GM10248 (cell line): ENCODE results near the gene TUFM.
A peak's percentile ranks its signal among the peaks of the same experiment; 100 is the strongest.
"Not testable (repeated sequence)": the region's sequence is repeated elsewhere in the genome, so short reads cannot be mapped to it uniquely, and the experiment has no call there.

Experiments used
- CTCF ChIA-PET: fragments of 300-600 bp; sonication (Branson Sonifier 250); formaldehyde crosslinking; extraction: SDS; loops from one replicate; lab custom pipeline; 2021; ENCODE audit warnings: antibody characterized with exemption; lab: Yijun Ruan, JAX
- POLR2A ChIA-PET: fragments of 350-650 bp; sonication (Branson Sonifier 250); formaldehyde crosslinking; extraction: SDS; loops from one replicate; lab custom pipeline; 2020; ENCODE audit warnings: antibody characterized with exemption; lab: Yijun Ruan, JAX
- DNase-seq: peaks from one replicate; pipeline ENCODE4 v3.0.0; 2012; ENCODE audit errors: extremely low spot score
- CTCF ChIP-seq: IDR thresholded peaks from 2 replicates; pipeline ENCODE4 v1.5.1; 2012; ENCODE audit warnings: mild to moderate bottlenecking, low read depth; ENCODE audit errors: extremely low read depth, missing control alignments, control extremely low read depth

Gene TUFM

GRCh38 chr16:28846080-28846932 lies at the start of gene TUFM:
TSS of gene TUFM (minus strand) at chr16:28846348. CDS start at chr16:28846269, 79 bp downstream.
- ChIA-PET POLR2A (interaction anchor here (0.5 to 1.4 kb wide), 8 partner anchors 9 to 94 kb away, joined by 3 to 13 read pairs (median 4); partner anchors contain the start of genes ATXN2L and CD19), CTCF (interaction anchor here (1.0 to 6.1 kb wide), 12 partner anchors 8 to 100 kb away, joined by 3 to 53 read pairs (median 8); partner anchors contain the start of genes ATXN2L, RABEP2 and SH2B1)
- peak; percentile 82 for TF ChIP-seq CTCF
- peak; percentile 98 for DNase-seq

- ChIA-PET POLR2A (no interaction called here), CTCF (interaction anchor here (0.8 kb wide), 1 partner anchor 20 kb away, joined by 3 read pairs; no protein-coding TSS in a partner anchor)
- DNase-seq = no peak
- TF ChIP-seq CTCF = no peak
Measured at GRCh38 chr16:28895609-28896008, 49.5 kb upstream of the TUFM start.

GRCh38 chr16:28893291-28893690 lies 47.1 kb upstream of the TUFM start:
- ChIA-PET CTCF (no interaction called here), POLR2A (interaction anchor here (0.7 kb wide), 1 partner anchor 13 kb away, joined by 13 read pairs; no protein-coding TSS in a partner anchor)
- no peak for TF ChIP-seq CTCF
- no peak for DNase-seq

DNA sequence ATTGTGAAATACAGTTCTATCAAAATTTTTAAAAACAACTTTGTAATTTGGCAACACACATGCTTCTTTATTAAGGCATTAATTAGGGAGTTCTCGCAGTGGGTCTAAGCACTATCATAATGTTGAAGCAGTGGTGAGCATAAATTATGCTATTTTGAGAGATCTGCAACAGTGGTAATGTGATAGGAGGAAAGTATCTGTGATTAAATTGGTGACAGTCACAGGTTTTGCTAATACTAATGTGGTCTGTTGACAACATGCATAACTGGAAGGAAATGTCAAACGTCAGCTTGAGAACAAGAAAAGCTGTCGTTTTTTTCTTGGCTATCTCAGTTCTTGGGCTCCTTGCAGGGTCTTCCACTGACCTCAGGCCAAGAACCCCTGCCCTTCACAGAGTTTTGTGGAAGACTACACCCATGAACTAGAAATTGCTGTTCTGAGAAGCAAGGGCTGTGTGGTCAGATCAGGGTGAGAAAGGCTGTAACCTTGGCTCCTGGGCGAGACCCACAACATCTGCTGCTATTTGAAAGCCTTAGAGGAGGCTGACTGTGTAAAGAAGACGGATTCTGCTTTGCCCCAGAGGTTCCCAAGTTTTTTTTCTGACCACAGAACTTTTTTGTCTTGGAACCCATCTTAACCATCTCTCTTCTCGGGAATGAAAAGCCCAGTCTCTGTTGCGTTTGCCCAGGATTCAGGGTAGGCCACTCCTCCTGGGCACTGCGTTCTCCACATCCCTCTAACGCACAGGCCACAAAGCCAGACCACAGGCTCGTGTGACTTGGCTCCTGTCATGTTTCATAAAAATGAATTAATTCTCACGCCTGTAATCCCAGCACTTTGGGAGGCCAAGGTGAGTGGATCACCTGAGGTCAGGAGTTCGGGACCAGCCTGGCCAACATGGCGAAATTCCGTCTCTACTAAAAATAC lies 46.1 kb upstream of the TUFM start:
- no peak for DNase-seq
- TF ChIP-seq CTCF = no peak
- ChIA-PET POLR2A (no interaction called here), CTCF (no interaction called here)

- POLR2A ChIA-PET, DNase-seq: not testable (repeated sequence)
- CTCF ChIA-PET = interaction anchor here (1.0 to 1.3 kb wide), 3 partner anchors 10 to 55 kb away, joined by 3 to 6 read pairs (median 3); no protein-coding TSS in a partner anchor
Measured at GRCh38 chr16:28890355-28890754, 44.2 kb upstream of the TUFM start.

GRCh38 chr16:28886945-28887344 lies 40.8 kb upstream of the TUFM start:
- POLR2A ChIA-PET = no interaction called here
- CTCF ChIA-PET = interaction anchor here (1.5 to 1.6 kb wide), 2 partner anchors 12 to 58 kb away, joined by 4 to 9 read pairs; no protein-coding TSS in a partner anchor
- no peak for TF ChIP-seq CTCF
- DNase-seq = no peak
